Rectal smooth muscle tissue (tissue), 1 donor: ENCODE results near the gene OR6B3.

Source experiments
- H3K27ac ChIP-seq: one replicate; pipeline ENCODE4 v1.7.0; 2013; ENCODE audit warnings: low read depth, low read length, inconsistent platforms
- H3K27me3 ChIP-seq: one replicate; pipeline ENCODE4 v1.7.0; 2013; ENCODE audit warnings: low read length; ENCODE audit not compliant: control insufficient read depth, insufficient read depth
- H3K36me3 ChIP-seq: one replicate; pipeline ENCODE4 v1.7.0; 2013; ENCODE audit warnings: low read length; ENCODE audit not compliant: control insufficient read depth, insufficient read depth
- H3K4me1 ChIP-seq: one replicate; pipeline ENCODE4 v1.7.0; 2013; ENCODE audit warnings: low read length; ENCODE audit not compliant: control insufficient read depth, insufficient read depth
- H3K4me3 ChIP-seq: one replicate; pipeline ENCODE4 v1.7.0; 2013; ENCODE audit warnings: low read length
- H3K9ac ChIP-seq: one replicate; pipeline ENCODE4 v1.7.0; 2013; ENCODE audit warnings: low read length

OR6B3 gene

DNA sequence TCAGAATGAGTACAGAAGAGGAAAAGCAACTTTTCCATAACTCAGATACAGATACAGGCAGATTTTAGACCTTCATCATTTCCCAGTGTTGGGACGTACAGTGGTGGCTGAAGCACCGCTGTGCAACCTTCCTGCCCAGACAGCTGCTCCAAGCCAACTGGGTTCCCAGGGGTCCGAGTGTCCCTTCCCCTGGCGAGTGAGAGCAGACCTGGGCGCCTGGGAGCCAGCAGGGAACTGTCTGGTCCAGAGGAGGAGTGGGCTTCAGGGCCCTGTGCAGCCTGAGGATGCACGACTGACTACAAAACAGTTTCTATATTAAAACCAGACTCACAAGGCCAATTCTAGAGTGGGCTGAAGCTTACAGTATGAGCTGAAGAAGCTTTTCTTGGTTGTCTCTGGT, 12.0 kb downstream of the OR6B3 start:
- no peaks in the 10 kb centered on the region for H3K36me3 ChIP-seq
- no peak overlapping the region for H3K27ac ChIP-seq
- no peak overlapping the region for H3K4me3 ChIP-seq
- H3K27me3 ChIP-seq: peaks cover 5% of the 10 kb centered on the region
- no peaks in the 10 kb centered on the region for H3K4me1 ChIP-seq
- no peak overlapping the region for H3K9ac ChIP-seq

DNA sequence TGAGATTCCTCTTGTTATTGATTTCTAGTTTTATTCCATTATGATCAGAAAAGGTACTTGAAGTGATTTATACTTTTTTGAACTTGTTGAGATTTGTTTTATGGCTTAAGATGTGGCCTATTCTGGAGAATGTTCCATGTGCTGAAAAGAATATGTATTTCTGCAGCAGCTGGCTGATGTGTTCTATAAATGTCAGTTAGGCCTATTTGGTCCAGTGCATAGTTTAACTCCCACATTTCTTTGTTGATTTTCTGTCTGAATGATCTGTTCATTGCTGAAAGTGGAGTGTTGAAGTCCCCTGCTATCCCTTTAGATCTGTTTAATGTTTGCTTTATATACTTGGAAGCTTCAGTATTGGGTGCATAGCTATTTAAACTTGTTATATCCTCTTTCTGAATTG, 16.0 kb downstream of the OR6B3 start:
- no peaks in the 10 kb centered on the region for H3K36me3 ChIP-seq

DNA sequence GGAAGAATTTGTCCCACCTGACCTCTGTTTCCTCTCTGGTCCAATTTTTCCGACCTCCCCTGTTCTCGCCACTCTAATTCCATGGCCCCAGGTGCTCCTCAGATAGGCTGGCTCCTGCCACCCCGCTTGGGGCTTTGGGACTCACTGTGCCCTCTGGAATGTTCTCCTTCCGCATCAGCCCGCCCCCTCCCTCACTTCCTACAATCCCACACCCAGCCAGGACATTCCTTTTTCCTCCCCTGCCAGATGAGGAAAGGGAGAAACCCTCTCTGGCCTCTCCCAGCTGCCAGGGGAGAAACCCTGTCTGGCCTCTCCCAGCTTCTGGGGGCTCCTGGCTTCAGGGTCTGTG, 20.0 kb downstream of the OR6B3 start:
- Histone ChIP-seq H3K9ac (no peak overlapping the region), H3K4me1 (no peaks in the 10 kb centered on the region), H3K27ac (no peak overlapping the region), H3K27me3 (no peaks in the 10 kb centered on the region), H3K36me3 (no peaks in the 10 kb centered on the region), H3K4me3 (no peak overlapping the region)

More for the DNA sequence above, 16.0 kb downstream of the OR6B3 start:
- Histone ChIP-seq H3K4me3 (no peak overlapping the region), H3K4me1 (no peaks in the 10 kb centered on the region), H3K27me3 (peaks cover 5% of the 10 kb centered on the region), H3K27ac (no peak overlapping the region), H3K9ac (no peak overlapping the region)

DNA sequence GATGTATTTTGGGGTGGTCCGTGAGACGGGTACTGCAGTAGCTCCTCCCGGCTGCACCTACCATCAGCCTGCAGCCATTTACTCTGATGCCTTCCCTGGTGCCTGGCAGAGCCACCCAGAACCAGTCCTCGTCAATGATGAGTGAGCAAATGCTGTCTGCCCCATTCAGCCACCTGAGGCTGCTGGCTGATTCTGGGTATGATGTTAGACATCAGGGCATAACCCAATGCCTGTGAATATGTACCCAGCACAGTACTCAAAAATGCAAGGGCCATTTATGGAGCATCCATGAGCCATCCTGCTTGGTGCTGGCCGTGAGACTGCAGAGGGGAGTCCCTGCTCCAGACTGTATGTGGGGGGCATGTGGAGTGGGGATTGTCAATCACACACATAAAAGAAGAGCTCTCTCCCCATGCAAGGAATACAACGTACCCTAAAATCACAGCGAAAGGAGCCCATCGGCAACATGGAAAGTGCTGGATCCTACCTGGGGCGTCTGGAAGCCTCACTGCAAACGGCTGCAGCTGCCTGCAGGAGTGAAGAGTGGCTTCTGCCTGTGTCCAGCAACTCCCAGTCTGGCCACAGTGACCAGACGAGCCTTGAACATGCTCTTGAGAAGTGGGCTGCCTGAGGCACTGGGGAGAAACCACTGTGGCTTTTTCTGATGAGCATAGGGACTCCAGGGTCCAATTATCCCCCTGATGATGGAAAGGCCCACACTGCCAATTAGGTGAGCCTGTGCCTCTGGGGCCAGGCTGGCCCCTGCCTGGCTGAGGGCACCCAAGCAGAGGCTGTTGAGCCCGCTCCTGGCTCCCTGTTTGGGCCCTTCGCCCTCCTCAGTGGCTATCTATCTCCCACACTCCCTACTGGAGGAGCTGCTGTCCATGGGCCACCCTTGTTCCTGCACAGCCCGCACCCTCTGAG, 20.7 kb downstream of the OR6B3 start:
- Histone ChIP-seq H3K4me3 (no peak overlapping the region), H3K27ac (no peak overlapping the region), H3K36me3 (no peaks in the 10 kb centered on the region), H3K27me3 (no peaks in the 10 kb centered on the region), H3K4me1 (no peaks in the 10 kb centered on the region), H3K9ac (no peak overlapping the region)

DNA sequence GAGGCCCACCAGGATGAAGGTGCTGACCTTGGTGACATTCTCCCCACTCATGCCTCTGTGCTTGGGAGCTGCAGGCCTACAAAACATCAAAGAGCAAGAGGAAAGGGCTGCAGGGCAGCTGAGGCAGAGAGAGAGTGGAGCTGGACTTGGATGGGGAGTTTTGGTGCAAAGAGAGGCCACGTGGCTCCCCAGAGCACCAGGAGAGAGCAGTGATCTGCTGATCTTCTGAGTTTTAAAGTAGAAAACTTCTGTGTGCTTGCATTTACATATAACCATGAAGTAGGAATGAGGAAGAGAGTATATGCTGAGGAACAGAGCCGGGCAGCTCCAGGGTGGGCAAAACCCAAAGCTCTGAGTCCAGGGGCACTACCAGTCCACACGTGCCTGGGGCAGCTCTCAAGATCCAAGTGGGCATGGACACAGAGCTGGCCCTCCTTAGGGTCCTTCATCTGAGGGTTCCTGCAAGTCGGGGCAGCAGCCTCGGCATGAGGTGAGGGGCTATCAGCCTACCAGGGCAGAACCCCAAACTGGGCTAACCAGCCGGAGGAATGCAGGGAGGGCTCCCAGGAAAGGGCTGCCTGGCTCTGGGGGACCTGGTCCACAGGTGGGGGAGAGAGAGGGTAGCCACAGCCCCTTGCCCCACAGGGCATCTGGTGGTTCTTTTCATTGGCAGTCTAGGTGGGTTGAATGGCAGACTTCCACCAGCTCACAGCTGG, 22.8 kb downstream of the OR6B3 start, which contains the start of gene OR6B2:
TSS of gene OR6B2 (minus strand) at position 51 of the 716 bp plus-strand sequence. CDS start at position 51, 0 bp downstream.
- no peak within 1 kb of the TSS for H3K4me3 ChIP-seq
- no peaks in the 10 kb centered on the region for H3K27me3 ChIP-seq
- no peak within 1 kb of the TSS for H3K27ac ChIP-seq
- H3K36me3 ChIP-seq: no peaks in the 10 kb centered on the region
- H3K9ac ChIP-seq: no peak within 1 kb of the TSS
- no peaks in the 10 kb centered on the region for H3K4me1 ChIP-seq

DNA sequence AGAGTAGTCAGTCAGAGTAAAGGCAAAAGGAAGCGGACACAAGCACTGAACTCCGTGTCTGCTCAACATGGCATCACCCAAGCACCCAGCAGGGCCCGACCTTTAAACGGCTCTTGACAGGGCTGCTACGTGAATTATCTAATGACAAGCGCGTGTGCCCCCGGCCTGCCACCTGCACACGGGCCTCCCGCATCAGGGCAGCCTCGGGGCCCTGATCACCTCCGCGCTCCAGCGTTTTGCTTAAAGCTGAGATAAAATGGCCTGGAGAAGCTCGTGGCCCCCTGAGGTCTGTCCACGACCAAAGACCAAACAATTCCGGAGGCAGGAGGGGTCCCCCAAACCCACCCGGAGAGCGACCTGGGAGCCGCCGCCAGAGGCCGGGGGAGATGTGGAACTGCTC, 28.6 kb downstream of the OR6B3 start:
- H3K4me1 ChIP-seq: peaks cover 5% of the 10 kb centered on the region
- peak overlapping the region; percentile 98 for H3K27ac ChIP-seq
- H3K9ac ChIP-seq: peak overlapping the region; percentile 73
- H3K36me3 ChIP-seq: peaks cover 8% of the 10 kb centered on the region
- H3K4me3 ChIP-seq: peak overlapping the region; percentile 95
- no peaks in the 10 kb centered on the region for H3K27me3 ChIP-seq

DNA sequence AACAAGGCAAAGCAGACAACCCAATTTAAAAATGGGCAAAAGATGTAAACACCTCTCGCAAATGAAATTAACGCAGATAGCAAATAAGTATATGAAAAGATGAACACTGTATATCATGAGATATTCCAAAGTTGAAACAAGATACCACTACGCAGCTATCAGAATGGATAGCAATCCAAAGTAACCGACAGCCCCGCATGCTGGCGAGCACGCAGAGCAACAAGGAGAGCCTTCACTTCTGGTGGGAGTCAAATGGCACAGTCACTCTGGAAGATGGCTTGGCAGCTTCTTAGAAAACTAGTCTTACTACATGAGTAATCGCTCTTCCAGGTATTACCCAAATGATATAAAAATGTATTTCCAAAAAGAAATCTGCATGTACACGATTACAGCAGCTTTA, 29.5 kb downstream of the OR6B3 start:
- no peak overlapping the region for H3K9ac ChIP-seq
- no peak overlapping the region for H3K27ac ChIP-seq
- peaks cover 8% of the 10 kb centered on the region for H3K36me3 ChIP-seq
- peaks cover 5% of the 10 kb centered on the region for H3K4me1 ChIP-seq
- no peaks in the 10 kb centered on the region for H3K27me3 ChIP-seq
- H3K4me3 ChIP-seq: no peak overlapping the region

DNA sequence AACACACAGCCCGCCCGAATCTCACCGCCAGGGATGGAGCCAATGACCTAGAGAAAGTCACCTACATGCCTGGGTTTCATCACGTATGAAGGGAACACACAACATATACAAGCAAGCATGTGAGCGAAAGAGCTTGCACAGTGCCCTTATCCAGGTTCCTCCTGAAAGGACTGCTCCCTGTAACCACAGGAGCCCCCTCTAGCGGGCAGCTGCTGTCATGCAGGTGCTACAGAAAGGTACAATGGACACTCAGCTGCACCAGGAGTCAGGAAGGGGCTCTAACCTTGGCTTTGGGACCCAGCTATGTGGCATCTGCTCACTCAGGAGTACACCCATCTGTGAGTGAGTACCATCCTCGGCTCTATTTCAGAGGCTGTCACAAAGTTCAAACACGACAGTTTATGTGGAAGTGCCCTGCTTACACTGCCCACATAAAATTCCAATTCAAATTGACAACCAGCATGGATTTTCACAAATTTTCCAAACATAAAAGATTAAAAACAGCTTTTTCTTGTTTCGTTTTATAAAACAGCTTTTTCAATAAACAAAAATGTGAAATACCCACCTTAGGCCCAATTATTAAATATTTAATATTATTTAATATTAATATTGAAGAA, 31.7 kb downstream of the OR6B3 start:
- no peak overlapping the region for H3K27ac ChIP-seq
- H3K36me3 ChIP-seq: peaks cover 23% of the 10 kb centered on the region
- peaks cover 5% of the 10 kb centered on the region for H3K4me1 ChIP-seq
- no peak overlapping the region for H3K4me3 ChIP-seq
- H3K9ac ChIP-seq: no peak overlapping the region
- no peaks in the 10 kb centered on the region for H3K27me3 ChIP-seq

DNA sequence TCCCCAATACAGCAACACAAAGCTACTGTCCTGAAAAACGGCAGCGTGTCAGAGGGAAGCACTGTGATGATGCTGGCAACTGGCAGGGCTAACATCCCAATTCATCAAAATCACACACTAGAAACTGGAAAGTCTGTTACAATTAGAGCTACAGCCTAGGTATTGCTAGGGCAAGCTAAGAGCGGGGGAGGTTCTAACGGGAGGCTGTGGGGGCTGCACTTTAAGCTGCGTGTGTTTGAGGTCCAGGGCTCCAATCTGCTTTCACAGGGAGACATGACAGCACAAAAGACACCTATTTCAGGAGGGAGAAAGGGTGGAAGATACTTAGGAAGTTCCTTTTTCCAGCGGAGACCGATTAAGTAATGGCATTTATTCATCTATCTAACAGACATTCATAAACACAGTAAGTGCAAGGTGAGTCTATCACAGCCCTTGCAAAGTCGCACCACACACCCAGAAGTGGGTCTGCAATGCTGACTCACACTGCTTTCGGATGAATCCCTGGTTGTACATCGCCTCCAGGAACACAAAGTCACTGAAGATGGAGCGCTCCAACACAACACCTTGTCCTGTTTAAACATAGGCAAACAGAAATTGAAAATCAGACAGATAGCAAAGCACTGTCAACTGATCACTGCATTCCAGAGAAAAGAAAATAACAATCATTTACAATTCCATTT, 35.1 kb downstream of the OR6B3 start:
- Histone ChIP-seq H3K27me3 (no peaks in the 10 kb centered on the region), H3K4me3 (no peak overlapping the region), H3K36me3 (peaks cover 35% of the 10 kb centered on the region), H3K4me1 (no peaks in the 10 kb centered on the region), H3K27ac (no peak overlapping the region), H3K9ac (no peak overlapping the region)

DNA sequence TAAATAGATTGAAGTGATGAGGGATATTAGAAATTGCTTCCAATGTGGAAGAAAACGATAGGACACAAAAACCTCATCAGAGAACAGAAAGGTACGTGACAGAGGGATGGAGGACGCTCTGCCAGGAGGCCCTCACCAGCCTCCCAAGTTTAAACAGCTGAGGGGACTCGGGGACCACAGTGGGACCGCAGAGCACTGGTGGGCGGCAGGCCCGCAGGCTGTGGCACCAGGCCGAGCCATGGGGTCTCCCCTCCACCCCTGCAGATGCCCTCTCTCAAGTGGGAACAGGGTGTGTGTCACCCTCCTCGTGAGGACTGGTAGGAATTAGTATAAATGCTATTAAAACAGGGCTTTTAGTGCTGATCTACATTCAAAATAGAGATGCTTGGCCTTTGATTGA, 39.0 kb downstream of the OR6B3 start:
- Histone ChIP-seq H3K4me3 (no peak overlapping the region), H3K27me3 (no peaks in the 10 kb centered on the region), H3K9ac (no peak overlapping the region), H3K27ac (no peak overlapping the region), H3K36me3 (peaks cover 32% of the 10 kb centered on the region), H3K4me1 (no peaks in the 10 kb centered on the region)

DNA sequence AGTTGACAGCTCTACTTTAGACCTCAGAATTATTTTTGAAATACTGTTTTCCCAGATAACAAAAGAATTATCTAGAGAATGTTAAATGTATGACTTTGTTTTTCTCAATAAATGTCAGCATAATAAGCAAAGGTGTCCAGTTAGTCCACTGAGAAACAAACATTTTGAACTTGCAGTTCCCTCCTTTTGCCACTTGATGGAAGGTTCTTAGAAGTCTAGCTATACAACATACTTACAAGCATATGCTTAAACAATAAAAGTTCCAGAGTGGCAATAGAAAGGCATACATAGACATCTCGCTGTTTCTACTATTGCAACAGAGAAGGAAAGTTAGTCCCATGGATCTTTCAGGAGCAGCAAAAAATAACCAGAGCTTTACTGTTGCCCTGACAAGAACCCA, 40.0 kb downstream of the OR6B3 start:
- Histone ChIP-seq H3K36me3 (peaks cover 34% of the 10 kb centered on the region), H3K4me1 (no peaks in the 10 kb centered on the region)

DNA sequence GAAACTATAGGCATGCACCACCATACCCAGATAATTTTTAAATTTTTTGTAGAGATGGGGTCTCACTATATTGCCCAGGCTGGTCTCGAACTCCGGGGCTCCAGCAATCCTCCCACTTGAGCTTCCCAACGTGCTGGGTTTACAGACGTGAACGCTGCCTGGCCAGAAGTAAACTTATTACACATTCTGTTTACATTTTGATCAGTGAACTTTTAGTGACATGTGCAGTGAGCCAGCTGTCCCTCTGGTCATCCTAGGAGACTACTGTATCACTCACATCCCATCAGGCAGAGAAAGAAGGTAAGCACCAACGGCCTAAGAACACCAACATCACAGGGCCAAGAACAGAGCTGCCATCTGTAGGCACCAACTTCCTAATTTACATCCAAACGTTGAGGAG, 50.3 kb downstream of the OR6B3 start:
- H3K4me3 ChIP-seq: no peak overlapping the region
- H3K36me3 ChIP-seq: peaks cover 34% of the 10 kb centered on the region
- no peak overlapping the region for H3K9ac ChIP-seq

More for the DNA sequence above, 40.0 kb downstream of the OR6B3 start:
- Histone ChIP-seq H3K4me3 (no peak overlapping the region), H3K27me3 (no peaks in the 10 kb centered on the region), H3K27ac (no peak overlapping the region), H3K9ac (no peak overlapping the region)

More for the DNA sequence above, 50.3 kb downstream of the OR6B3 start:
- no peaks in the 10 kb centered on the region for H3K4me1 ChIP-seq
- no peak overlapping the region for H3K27ac ChIP-seq
- H3K27me3 ChIP-seq: no peaks in the 10 kb centered on the region
